ENCODE data around the gene TMEM50B. TPM values are rescaled to one million over a fixed set of nuclear protein-coding genes. Genes with fewer than 3 reads are reported as not detected.

TMEM50B gene
- total RNA-seq, 4 donors from 2014 or later: 77.7 to 155 (median 146) TPM

GRCh38 chr21:33437140-33437539 is 42.6 kb downstream of the TMEM50B start:
- no peak for DNase-seq (ENCODE audit: low spot score in 2 of 2)
- 84 to 88% methylated on average over 6 of the region's 6 CpGs for WGBS, 2 donors
- peaks cover 2 to 67% (median 21%) of the 10 kb centered on the region in 3 donors for H3K36me3 ChIP-seq

GRCh38 chr21:33434770-33435360 is 44.9 kb downstream of the TMEM50B start:
- Histone ChIP-seq H3K27me3 (no peaks in the 10 kb centered on the region), H3K27ac (peak overlapping the region; percentile 46 to 89 (median 79)), H3K4me3 (no peak overlapping the region), H3K9me3 (no peaks in the 10 kb centered on the region), H3K36me3 (peaks cover 7 to 89% (median 30%) of the 10 kb centered on the region in 3 donors), H3K4me1 (peaks cover 3 to 48% (median 31%) of the 10 kb centered on the region in 4 donors)
- peak in 1 of 2 donors; percentile 49 for DNase-seq (ENCODE audit: low spot score in 2 of 2)
- TF ChIP-seq CTCF (IDR thresholded peaks at IDR 0.05): no peak
- TF ChIP-seq POLR2A (IDR thresholded peaks at IDR 0.05): no peak
- peak; percentile 53 to 93 for TF ChIP-seq EP300 (IDR thresholded peaks at IDR 0.05)
- 41 to 45% methylated on average over 5 of the region's 5 CpGs for WGBS, 2 donors

More at GRCh38 chr21:33437140-33437539, 42.6 kb downstream of the TMEM50B start:
- H3K4me3 ChIP-seq: no peak overlapping the region
- H3K27ac ChIP-seq: peak overlapping the region in 2 of 4 donors; percentile 63 to 89
- H3K27me3 ChIP-seq: no peaks in the 10 kb centered on the region
- no peaks in the 10 kb centered on the region for H3K9me3 ChIP-seq
- no peak for TF ChIP-seq EP300 (IDR thresholded peaks at IDR 0.05)
- TF ChIP-seq CTCF (IDR thresholded peaks at IDR 0.05): no peak
- TF ChIP-seq POLR2A (IDR thresholded peaks at IDR 0.05): no peak
- H3K4me1 ChIP-seq: peaks cover 0 to 45% (median 35%) of the 10 kb centered on the region in 4 donors

GRCh38 chr21:33433425-33434114 is 46.2 kb downstream of the TMEM50B start:
- 71 to 72% methylated on average over 8 of the region's 8 CpGs for WGBS, 2 donors
- Histone ChIP-seq H3K27me3 (no peaks in the 10 kb centered on the region), H3K4me1 (peaks cover 3 to 61% (median 34%) of the 10 kb centered on the region in 4 donors), H3K4me3 (no peak overlapping the region), H3K36me3 (peaks cover 7 to 93% (median 36%) of the 10 kb centered on the region in 3 donors), H3K27ac (peak overlapping the region in 3 of 4 donors; percentile 52 to 87 (median 83)), H3K9me3 (no peaks in the 10 kb centered on the region)
- peak in 1 of 2 donors; percentile 69 for TF ChIP-seq EP300 (IDR thresholded peaks at IDR 0.05)
- no peak for TF ChIP-seq POLR2A (IDR thresholded peaks at IDR 0.05)
- no peak for DNase-seq (ENCODE audit: low spot score in 2 of 2)

GRCh38 chr21:33433001-33433400 is 46.8 kb downstream of the TMEM50B start:
- Histone ChIP-seq H3K9me3 (no peaks in the 10 kb centered on the region), H3K27ac (peak overlapping the region in 3 of 4 donors; percentile 25 to 87 (median 83)), H3K36me3 (peaks cover 7 to 93% (median 38%) of the 10 kb centered on the region in 3 donors), H3K4me1 (peaks cover 3 to 66% (median 35%) of the 10 kb centered on the region in 4 donors), H3K4me3 (no peak overlapping the region), H3K27me3 (no peaks in the 10 kb centered on the region)
- WGBS, 2 donors: 84 to 94% methylated on average over 8 of the region's 8 CpGs
- TF ChIP-seq POLR2A (IDR thresholded peaks at IDR 0.05) (no peak), EP300 (IDR thresholded peaks at IDR 0.05) (no peak), CTCF (IDR thresholded peaks at IDR 0.05) (no peak)
- DNase-seq (ENCODE audit: low spot score in 2 of 2): no peak

GRCh38 chr21:33432496-33432895 is 47.3 kb downstream of the TMEM50B start:
- no peaks in the 10 kb centered on the region for H3K9me3 ChIP-seq
- peak overlapping the region in 2 of 4 donors; percentile 83 to 87 for H3K27ac ChIP-seq
- WGBS, 2 donors: 87 to 92% methylated on average over 6 of the region's 6 CpGs
- H3K27me3 ChIP-seq: no peaks in the 10 kb centered on the region
- TF ChIP-seq POLR2A (IDR thresholded peaks at IDR 0.05) (no peak), CTCF (IDR thresholded peaks at IDR 0.05) (no peak)
- no peak overlapping the region for H3K4me3 ChIP-seq
- no peak for DNase-seq (ENCODE audit: low spot score in 2 of 2)
- peaks cover 7 to 92% (median 38%) of the 10 kb centered on the region in 3 donors for H3K36me3 ChIP-seq
- peaks cover 3 to 69% (median 35%) of the 10 kb centered on the region in 4 donors for H3K4me1 ChIP-seq

All from tibial nerve (tissue), 4 donors.